ENCODE data around the gene KMT5B.

KMT5B gene

GRCh38 chr11:68173926-68174325 lies 39.2 kb downstream of the KMT5B start:
- no peaks in the 10 kb centered on the region for H3F3A ChIP-seq (ENCODE audit: insufficient read depth, low read length)
- no peaks in the 10 kb centered on the region for H3K9me2 ChIP-seq (replicated peaks; ENCODE audit: insufficient read depth, low read length)
- H3K9me3 ChIP-seq (replicated peaks; ENCODE audit: insufficient read depth, low read length) = no peaks in the 10 kb centered on the region
- no peak overlapping the region for H2AFZ ChIP-seq (ENCODE audit: low read length)
- no peaks in the 10 kb centered on the region for H3K27me3 ChIP-seq (replicated peaks; ENCODE audit: insufficient read depth, low read length)
- peaks cover 4% of the 10 kb centered on the region; the same call in 1 of the 2 replicates for H3K36me3 ChIP-seq (replicated peaks; ENCODE audit: insufficient read depth, low read length)
- no peak overlapping the region for H3K27ac ChIP-seq (ENCODE audit: low read length)
- DNase-seq = no peak
- no peaks in the 10 kb centered on the region for H3K79me2 ChIP-seq (ENCODE audit: low read length)
- H3K4me3 ChIP-seq (ENCODE audit: low read length) = no peak overlapping the region
- H4K20me1 ChIP-seq (ENCODE audit: insufficient read depth, low read length) = no peaks in the 10 kb centered on the region
- no peaks in the 10 kb centered on the region for H3K4me1 ChIP-seq (ENCODE audit: low read length)
- no peak overlapping the region for H3K9ac ChIP-seq (ENCODE audit: low read length)
- no peak overlapping the region for H3K4me2 ChIP-seq (ENCODE audit: low read depth, low read length)
- no peak for TF ChIP-seq EZH2 (optimal IDR thresholded peaks at IDR 0.05; ENCODE audit: low read depth, low read length)
- no peak for TF ChIP-seq CTCF (IDR thresholded peaks at IDR 0.05; ENCODE audit: low read length)
- TF ChIP-seq EZH2phosphoT487 (IDR thresholded peaks at IDR 0.05; ENCODE audit: low read length) = no peak

GRCh38 chr11:68169442-68169841 lies 43.7 kb downstream of the KMT5B start:
- no peaks in the 10 kb centered on the region for H4K20me1 ChIP-seq (ENCODE audit: insufficient read depth, low read length)
- H3K9me2 ChIP-seq (replicated peaks; ENCODE audit: insufficient read depth, low read length) = no peaks in the 10 kb centered on the region
- H3K27ac ChIP-seq (ENCODE audit: low read length) = no peak overlapping the region
- no peak for DNase-seq
- H3K4me3 ChIP-seq (ENCODE audit: low read length) = no peak overlapping the region
- no peak overlapping the region for H2AFZ ChIP-seq (ENCODE audit: low read length)
- TF ChIP-seq CTCF (IDR thresholded peaks at IDR 0.05; ENCODE audit: low read length) = no peak
- TF ChIP-seq EZH2phosphoT487 (IDR thresholded peaks at IDR 0.05; ENCODE audit: low read length) = no peak
- TF ChIP-seq EZH2 (optimal IDR thresholded peaks at IDR 0.05; ENCODE audit: low read depth, low read length) = no peak
- H3K27me3 ChIP-seq (replicated peaks; ENCODE audit: insufficient read depth, low read length) = no peaks in the 10 kb centered on the region
- H3K4me1 ChIP-seq (ENCODE audit: low read length) = no peaks in the 10 kb centered on the region
- no peaks in the 10 kb centered on the region for H3K79me2 ChIP-seq (ENCODE audit: low read length)
- H3K4me2 ChIP-seq (ENCODE audit: low read depth, low read length) = no peak overlapping the region
- H3F3A ChIP-seq (ENCODE audit: insufficient read depth, low read length) = no peaks in the 10 kb centered on the region
- peaks cover 3% of the 10 kb centered on the region; the same call in 1 of the 2 replicates for H3K36me3 ChIP-seq (replicated peaks; ENCODE audit: insufficient read depth, low read length)
- H3K9me3 ChIP-seq (replicated peaks; ENCODE audit: insufficient read depth, low read length) = no peaks in the 10 kb centered on the region
- H3K9ac ChIP-seq (ENCODE audit: low read length) = no peak overlapping the region

- no peak for DNase-seq
- Histone ChIP-seq H4K20me1 (ENCODE audit: insufficient read depth, low read length) (no peaks in the 10 kb centered on the region), H3K9me3 (replicated peaks; ENCODE audit: insufficient read depth, low read length) (no peaks in the 10 kb centered on the region), H3K9me2 (replicated peaks; ENCODE audit: insufficient read depth, low read length) (no peaks in the 10 kb centered on the region), H3K79me2 (ENCODE audit: low read length) (no peaks in the 10 kb centered on the region), H3K4me1 (ENCODE audit: low read length) (no peaks in the 10 kb centered on the region), H3K36me3 (replicated peaks; ENCODE audit: insufficient read depth, low read length) (no peaks in the 10 kb centered on the region; the same call in 1 of the 2 replicates), H3K4me3 (ENCODE audit: low read length) (no peak overlapping the region), H2AFZ (ENCODE audit: low read length) (no peak overlapping the region), H3K4me2 (ENCODE audit: low read depth, low read length) (no peak overlapping the region), H3K27me3 (replicated peaks; ENCODE audit: insufficient read depth, low read length) (no peaks in the 10 kb centered on the region), H3F3A (ENCODE audit: insufficient read depth, low read length) (no peaks in the 10 kb centered on the region), H3K9ac (ENCODE audit: low read length) (no peak overlapping the region), H3K27ac (ENCODE audit: low read length) (no peak overlapping the region)
- TF ChIP-seq EZH2phosphoT487 (IDR thresholded peaks at IDR 0.05; ENCODE audit: low read length) (no peak), EZH2 (optimal IDR thresholded peaks at IDR 0.05; ENCODE audit: low read depth, low read length) (no peak)
Observed at GRCh38 chr11:68168694-68169093, 44.4 kb downstream of the KMT5B start.

- Histone ChIP-seq H3K27me3 (replicated peaks; ENCODE audit: insufficient read depth, low read length) (no peaks in the 10 kb centered on the region), H3K4me3 (ENCODE audit: low read length) (no peak overlapping the region), H3K9me3 (replicated peaks; ENCODE audit: insufficient read depth, low read length) (no peaks in the 10 kb centered on the region), H3K4me2 (ENCODE audit: low read depth, low read length) (no peak overlapping the region), H3K36me3 (replicated peaks; ENCODE audit: insufficient read depth, low read length) (no peaks in the 10 kb centered on the region; the same call in 1 of the 2 replicates), H3K9ac (ENCODE audit: low read length) (no peak overlapping the region), H3K9me2 (replicated peaks; ENCODE audit: insufficient read depth, low read length) (no peaks in the 10 kb centered on the region), H2AFZ (ENCODE audit: low read length) (no peak overlapping the region), H4K20me1 (ENCODE audit: insufficient read depth, low read length) (no peaks in the 10 kb centered on the region), H3F3A (ENCODE audit: insufficient read depth, low read length) (no peaks in the 10 kb centered on the region), H3K4me1 (ENCODE audit: low read length) (no peaks in the 10 kb centered on the region), H3K27ac (ENCODE audit: low read length) (no peak overlapping the region), H3K79me2 (ENCODE audit: low read length) (no peaks in the 10 kb centered on the region)
- no peak for DNase-seq
- TF ChIP-seq EZH2 (optimal IDR thresholded peaks at IDR 0.05; ENCODE audit: low read depth, low read length) (no peak), EZH2phosphoT487 (IDR thresholded peaks at IDR 0.05; ENCODE audit: low read length) (no peak), CTCF (IDR thresholded peaks at IDR 0.05; ENCODE audit: low read length) (no peak)
Observed at GRCh38 chr11:68167474-68167873, 45.6 kb downstream of the KMT5B start.

Measured in MM.1S (cell line).